Measurements from ENCODE around the gene PTRHD1.

PTRHD1 gene

DNA sequence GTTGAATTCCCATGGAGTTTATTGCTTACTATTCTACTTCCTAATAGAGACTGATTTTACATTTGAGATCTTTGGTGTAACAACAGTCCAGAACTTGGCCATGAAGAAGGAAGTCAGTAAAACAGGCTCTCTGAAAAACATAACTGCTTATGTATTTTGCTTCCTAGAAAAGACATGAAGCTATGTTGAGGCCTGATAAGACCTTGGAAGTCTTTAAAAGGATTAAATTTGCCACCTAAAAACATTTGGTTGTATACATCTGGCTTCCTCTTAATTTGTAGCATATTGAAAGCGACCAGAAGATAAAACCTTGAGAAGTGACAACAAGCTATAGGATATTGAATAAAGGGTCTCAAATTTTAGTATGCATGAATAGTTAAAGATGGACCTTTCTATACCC lies 36.4 kb downstream of the PTRHD1 start:
- no peak overlapping the region for H3K27ac ChIP-seq (ENCODE audit: low read depth, low read length)
- no peaks in the 10 kb centered on the region for H3K27me3 ChIP-seq (ENCODE audit: control insufficient read depth, insufficient read depth, low read length)
- peaks cover 17% of the 10 kb centered on the region for H3K36me3 ChIP-seq (ENCODE audit: control insufficient read depth, insufficient read depth, low read length)
- H3K4me3 ChIP-seq (ENCODE audit: low read length), result no peak overlapping the region
- no peaks in the 10 kb centered on the region for H3K4me1 ChIP-seq (ENCODE audit: control insufficient read depth, insufficient read depth, low read length)
- no peak overlapping the region for H3K9ac ChIP-seq (ENCODE audit: low read length)

DNA sequence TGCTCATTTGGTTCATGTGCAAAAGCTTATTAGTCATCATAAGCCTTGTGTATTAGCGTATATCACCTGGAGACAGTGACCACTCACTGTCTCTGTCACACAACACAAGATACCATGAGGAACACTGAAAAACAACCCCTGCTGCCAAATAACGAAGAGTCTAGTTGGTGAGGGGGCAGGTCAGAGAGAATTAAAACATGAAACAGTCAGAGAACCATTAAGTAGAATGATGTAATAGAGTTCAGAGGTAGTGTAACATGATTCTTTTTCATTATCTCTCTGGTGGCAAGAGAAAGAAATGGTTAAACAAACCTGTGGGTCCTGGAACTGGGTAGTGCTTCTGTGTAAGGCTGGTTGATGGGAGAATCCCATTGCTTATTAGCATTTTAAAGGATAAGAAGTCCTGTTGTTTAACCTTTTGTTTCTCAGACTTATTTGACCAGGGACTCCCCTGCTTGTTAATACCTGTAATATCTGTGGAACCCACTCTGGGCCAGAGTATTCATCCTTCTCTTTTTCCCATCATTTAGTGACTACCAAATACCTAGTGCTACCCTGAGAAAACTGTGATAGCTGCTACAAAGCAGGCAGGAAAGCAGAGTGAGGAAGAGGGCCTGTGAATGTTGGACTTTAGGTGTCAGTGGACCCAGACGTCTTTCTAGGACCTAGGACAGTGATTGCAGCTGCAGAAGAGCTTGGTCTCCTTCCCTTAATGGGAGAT lies 38.0 kb downstream of the PTRHD1 start:
- Histone ChIP-seq H3K27ac (ENCODE audit: low read depth, low read length) (no peak overlapping the region), H3K27me3 (ENCODE audit: control insufficient read depth, insufficient read depth, low read length) (no peaks in the 10 kb centered on the region), H3K4me3 (ENCODE audit: low read length) (no peak overlapping the region), H3K4me1 (ENCODE audit: control insufficient read depth, insufficient read depth, low read length) (no peaks in the 10 kb centered on the region), H3K9ac (ENCODE audit: low read length) (no peak overlapping the region), H3K36me3 (ENCODE audit: control insufficient read depth, insufficient read depth, low read length) (peaks cover 17% of the 10 kb centered on the region)

GRCh38 chr2:24749069-24749691 lies 44.0 kb downstream of the PTRHD1 start:
- Histone ChIP-seq H3K27ac (ENCODE audit: low read depth, low read length) (no peak overlapping the region), H3K4me3 (ENCODE audit: low read length) (no peak overlapping the region), H3K9ac (ENCODE audit: low read length) (no peak overlapping the region), H3K27me3 (ENCODE audit: control insufficient read depth, insufficient read depth, low read length) (no peaks in the 10 kb centered on the region), H3K36me3 (ENCODE audit: control insufficient read depth, insufficient read depth, low read length) (peaks cover 7% of the 10 kb centered on the region), H3K4me1 (ENCODE audit: control insufficient read depth, insufficient read depth, low read length) (peaks cover 5% of the 10 kb centered on the region)

DNA sequence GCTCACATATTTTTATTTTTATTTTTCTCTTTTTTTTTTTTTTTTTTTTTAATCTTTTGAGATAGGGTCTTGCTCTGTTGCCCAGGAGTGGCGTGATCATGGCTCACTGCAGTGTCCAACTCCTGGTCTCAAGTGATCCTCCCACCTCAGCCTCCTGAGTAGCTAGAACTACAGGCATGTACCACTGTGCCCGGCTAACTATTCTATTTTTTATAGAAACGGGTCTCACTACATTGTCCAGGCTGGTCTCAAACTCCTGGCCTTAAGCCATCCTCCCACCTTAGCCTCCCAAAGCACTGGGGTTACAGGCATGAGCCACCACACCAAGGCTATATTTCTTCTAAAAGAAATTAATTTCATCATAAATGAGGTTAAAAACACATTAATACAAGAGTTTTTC lies 45.9 kb downstream of the PTRHD1 start:
- Histone ChIP-seq H3K27ac (ENCODE audit: low read depth, low read length) (no peak overlapping the region), H3K4me3 (ENCODE audit: low read length) (no peak overlapping the region), H3K36me3 (ENCODE audit: control insufficient read depth, insufficient read depth, low read length) (no peaks in the 10 kb centered on the region), H3K9ac (ENCODE audit: low read length) (no peak overlapping the region), H3K4me1 (ENCODE audit: control insufficient read depth, insufficient read depth, low read length) (peaks cover 5% of the 10 kb centered on the region), H3K27me3 (ENCODE audit: control insufficient read depth, insufficient read depth, low read length) (no peaks in the 10 kb centered on the region)

GRCh38 chr2:24745825-24746224 lies 47.4 kb downstream of the PTRHD1 start:
- no peak overlapping the region for H3K27ac ChIP-seq (ENCODE audit: low read depth, low read length)
- H3K4me3 ChIP-seq (ENCODE audit: low read length), result no peak overlapping the region
- H3K4me1 ChIP-seq (ENCODE audit: control insufficient read depth, insufficient read depth, low read length), result peaks cover 5% of the 10 kb centered on the region
- no peaks in the 10 kb centered on the region for H3K27me3 ChIP-seq (ENCODE audit: control insufficient read depth, insufficient read depth, low read length)
- peaks cover 7% of the 10 kb centered on the region for H3K36me3 ChIP-seq (ENCODE audit: control insufficient read depth, insufficient read depth, low read length)
- H3K9ac ChIP-seq (ENCODE audit: low read length), result no peak overlapping the region

GRCh38 chr2:24744356-24744755 lies 48.8 kb downstream of the PTRHD1 start:
- H3K27me3 ChIP-seq (ENCODE audit: control insufficient read depth, insufficient read depth, low read length), result no peaks in the 10 kb centered on the region
- H3K36me3 ChIP-seq (ENCODE audit: control insufficient read depth, insufficient read depth, low read length), result peaks cover 7% of the 10 kb centered on the region
- no peak overlapping the region for H3K9ac ChIP-seq (ENCODE audit: low read length)
- no peak overlapping the region for H3K4me3 ChIP-seq (ENCODE audit: low read length)
- H3K4me1 ChIP-seq (ENCODE audit: control insufficient read depth, insufficient read depth, low read length), result peaks cover 4% of the 10 kb centered on the region
- H3K27ac ChIP-seq (ENCODE audit: low read depth, low read length), result no peak overlapping the region

- Histone ChIP-seq H3K9ac (ENCODE audit: low read length) (no peak overlapping the region), H3K36me3 (ENCODE audit: control insufficient read depth, insufficient read depth, low read length) (peaks cover 7% of the 10 kb centered on the region), H3K27me3 (ENCODE audit: control insufficient read depth, insufficient read depth, low read length) (no peaks in the 10 kb centered on the region), H3K27ac (ENCODE audit: low read depth, low read length) (no peak overlapping the region), H3K4me1 (ENCODE audit: control insufficient read depth, insufficient read depth, low read length) (no peaks in the 10 kb centered on the region), H3K4me3 (ENCODE audit: low read length) (no peak overlapping the region)
Observed at GRCh38 chr2:24743924-24744323, 49.3 kb downstream of the PTRHD1 start.

GRCh38 chr2:24742730-24743129 lies 50.5 kb downstream of the PTRHD1 start:
- Histone ChIP-seq H3K36me3 (ENCODE audit: control insufficient read depth, insufficient read depth, low read length) (peaks cover 7% of the 10 kb centered on the region), H3K27me3 (ENCODE audit: control insufficient read depth, insufficient read depth, low read length) (no peaks in the 10 kb centered on the region), H3K4me3 (ENCODE audit: low read length) (no peak overlapping the region)

DNA sequence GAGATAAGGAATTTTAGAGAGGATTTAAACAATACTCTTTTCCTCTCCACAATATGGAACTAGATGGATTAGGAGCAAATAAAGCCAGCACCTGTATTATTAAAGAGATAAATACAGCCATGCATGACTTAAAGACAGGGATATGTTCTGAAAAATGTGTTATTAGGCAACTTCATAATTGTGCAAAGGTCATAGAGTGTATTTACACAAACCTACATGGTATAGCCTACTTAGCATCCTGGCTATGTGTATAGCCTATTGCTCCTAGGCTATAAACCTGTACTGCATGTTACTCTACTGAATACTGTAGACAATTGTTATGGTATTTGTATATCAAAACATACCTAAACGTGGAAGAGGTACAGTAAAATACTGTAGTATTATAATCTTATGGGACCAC lies 53.0 kb downstream of the PTRHD1 start:
- H3K27ac ChIP-seq (ENCODE audit: low read depth, low read length), result no peak overlapping the region
- H3K4me1 ChIP-seq (ENCODE audit: control insufficient read depth, insufficient read depth, low read length), result no peaks in the 10 kb centered on the region
- H3K36me3 ChIP-seq (ENCODE audit: control insufficient read depth, insufficient read depth, low read length), result peaks cover 7% of the 10 kb centered on the region
- no peaks in the 10 kb centered on the region for H3K27me3 ChIP-seq (ENCODE audit: control insufficient read depth, insufficient read depth, low read length)
- no peak overlapping the region for H3K9ac ChIP-seq (ENCODE audit: low read length)
- H3K4me3 ChIP-seq (ENCODE audit: low read length), result no peak overlapping the region

More at GRCh38 chr2:24742730-24743129, 50.5 kb downstream of the PTRHD1 start:
- no peaks in the 10 kb centered on the region for H3K4me1 ChIP-seq (ENCODE audit: control insufficient read depth, insufficient read depth, low read length)
- H3K9ac ChIP-seq (ENCODE audit: low read length), result no peak overlapping the region
- H3K27ac ChIP-seq (ENCODE audit: low read depth, low read length), result no peak overlapping the region

Measured in rectal smooth muscle tissue (tissue), 1 donor.